GM12878 (cell line): ENCODE measurements around the gene PRDM4. TPM values are rescaled to one million over a fixed set of nuclear protein-coding genes. Genes with fewer than 3 reads are reported as not detected.
A peak's percentile ranks its signal among the peaks of the same experiment; 100 is the strongest.

Experiments
- ATAC-seq: fragments of 200-7000 bp; cut with Tn5 transposase; 3 replicates; pipeline ENCODE4 v1.9.1; 2020; ENCODE audit warnings: mild to moderate bottlenecking, moderate library complexity
- BruUV-seq: library from RNA; stranded (reverse); fragments of 400-500 nt; replicated peaks from 2 replicates; lab custom pipeline; 2021; lab: Mats Ljungman, UMichigan
- CTCF ChIA-PET: fragments of 300-600 bp; sonication (Branson Sonifier 250); formaldehyde crosslinking; extraction: SDS; loops from one replicate; lab custom pipeline; 2021; ENCODE audit warnings: inconsistent platforms; lab: Yijun Ruan, JAX
- POLR2A ChIA-PET: fragments of 350-600 bp; formaldehyde crosslinking; extraction: SDS; loops from one replicate; lab custom pipeline; 2021; ENCODE audit warnings: inconsistent platforms; lab: Charles Lee
- RAD21 ChIA-PET: fragments of 300-600 bp; sonication (Branson Sonifier 250); formaldehyde crosslinking; loops from one replicate; lab custom pipeline; 2023; ENCODE audit warnings: antibody characterized with exemption; ENCODE audit not compliant: unreplicated experiment; lab: Charles Lee
- SMC1A ChIA-PET: fragments of 300-600 bp; sonication (Branson Sonifier 250); formaldehyde crosslinking; loops from one replicate; lab custom pipeline; 2023; ENCODE audit not compliant: unreplicated experiment, uncharacterized antibody; lab: Charles Lee
- DNase-seq: peaks from one replicate; pipeline ENCODE4 v3.0.0-alpha.2; 2011; ENCODE audit warnings: low read depth, low spot score
- FAIRE-seq: peaks from 3 replicates; lab custom pipeline; 2011; peaks lifted over from hg19 to GRCh38; lab: Jason Lieb, UNC
- H2AFZ ChIP-seq: 2 replicates; pipeline ENCODE4 v1.6.0; 2011; ENCODE audit warnings: low read depth, low read length, control low read depth; ENCODE audit not compliant: control insufficient read depth
- H3K27ac ChIP-seq: 2 replicates; pipeline ENCODE4 v1.5.1; 2011; ENCODE audit warnings: control low read depth; ENCODE audit not compliant: control insufficient read depth, insufficient read depth
- H3K27me3 ChIP-seq, 2 experiments: replicated peaks in 1 of 2; 2 replicates each; pipeline versions ENCODE4 v1.6.0 to v1.6.1; 2011; ENCODE audit warnings: low read length in 1 of 2; ENCODE audit not compliant: control insufficient read depth in 2 of 2, insufficient read depth in 2 of 2
- H3K36me3 ChIP-seq, 2 experiments: 2 replicates each; pipeline ENCODE4 v1.5.1; 2011; ENCODE audit warnings: low read length in 1 of 2; ENCODE audit not compliant: control insufficient read depth in 2 of 2, insufficient read depth in 2 of 2
- H3K4me1 ChIP-seq: 2 replicates; pipeline ENCODE4 v1.6.1; 2011; ENCODE audit warnings: mild to moderate bottlenecking, low read length, moderate library complexity, mixed read lengths; ENCODE audit not compliant: control insufficient read depth, insufficient read depth
- H3K4me2 ChIP-seq: 2 replicates; pipeline ENCODE4 v1.6.0; 2011; ENCODE audit warnings: control low read depth; ENCODE audit not compliant: control insufficient read depth, insufficient read depth
- H3K4me3 ChIP-seq: fragments of 200-600 bp; sonication (generic); 2 replicates; pipeline ENCODE4 v1.5.1; 2016
- H3K79me2 ChIP-seq: 2 replicates; pipeline ENCODE4 v1.6.0; 2011; ENCODE audit warnings: low read length; ENCODE audit not compliant: control insufficient read depth, insufficient read depth
- H3K9ac ChIP-seq: 2 replicates; pipeline ENCODE4 v1.8.0; 2011; ENCODE audit warnings: low read length, control low read depth, mixed read lengths; ENCODE audit not compliant: control insufficient read depth, insufficient read depth
- H3K9me3 ChIP-seq: replicated peaks from 3 replicates; pipeline ENCODE4 v1.5.1; 2011; ENCODE audit warnings: mild to moderate bottlenecking, low read length; ENCODE audit not compliant: control insufficient read depth, insufficient read depth
- H4K20me1 ChIP-seq: 2 replicates; pipeline ENCODE4 v1.6.0; 2011; ENCODE audit not compliant: control insufficient read depth, insufficient read depth
- ATF2 ChIP-seq: IDR thresholded peaks from 2 replicates; pipeline ENCODE4 v1.6.1; 2012; ENCODE audit warnings: low read length, inconsistent platforms
- ATF7 ChIP-seq: fragments of 450-650 bp; IDR thresholded peaks from 2 replicates; pipeline ENCODE4 v1.6.1; 2016; ENCODE audit warnings: low read depth, mild to moderate bottlenecking
- GATAD2B ChIP-seq: fragments of 450-650 bp; conservative IDR thresholded peaks from 2 replicates; pipeline ENCODE4 v1.6.1; 2017; ENCODE audit warnings: low read depth, mild to moderate bottlenecking, moderate library complexity
- IRF5 ChIP-seq: fragments of 450-650 bp; IDR thresholded peaks from 2 replicates; pipeline ENCODE4 v1.6.1; 2017; ENCODE audit warnings: borderline replicate concordance
- KLF5 ChIP-seq: fragments of 450-650 bp; IDR thresholded peaks from 2 replicates; pipeline ENCODE4 v1.6.1; 2014; ENCODE audit warnings: mild to moderate bottlenecking; ENCODE audit not compliant: partially characterized antibody
- MAX ChIP-seq: IDR thresholded peaks from 2 replicates; pipeline ENCODE4 v1.6.1; 2012; ENCODE audit warnings: low read depth, low read length, improper control_type of control experiment
- NFIC ChIP-seq: IDR thresholded peaks from 2 replicates; pipeline ENCODE4 v1.6.1; 2012; ENCODE audit warnings: low read depth, mild to moderate bottlenecking, inconsistent platforms, low read length, moderate library complexity
- RUNX3 ChIP-seq: IDR thresholded peaks from 2 replicates; pipeline ENCODE4 v1.6.1; 2012; ENCODE audit warnings: low read length, inconsistent platforms
- WGBS: methylation state at CpG from one replicate; pipeline ENCODE4 v1.1.6; 2016; ENCODE audit warnings: low lambda C conversion rate; ENCODE audit not compliant: insufficient replicate concordance, insufficient coverage; ENCODE audit errors: missing lambda C conversion rate; 5-methylcytosine and 5-hydroxymethylcytosine counted together
- in situ Hi-C: fragments of 300-500 bp; cut with MboI; formaldehyde crosslinking; loops from 9 replicates; pipeline ENCODE4 v1.14.3; 2018; ENCODE audit warnings: mixed read lengths
- intact Hi-C: fragments of 100-400 bp; cut with micrococcal nuclease; formaldehyde crosslinking; loops from one replicate; pipeline ENCODE4 v1.14.2; 2022; ENCODE audit not compliant: unreplicated experiment
- polyA plus RNA-seq, 11 experiments: library from polyadenylated mRNA; depleted of rRNA in 4 of 11; unstranded in 6 of 11; stranded (reverse) in 5 of 11; fragments of >200 nt; fragmentation: Nextera tagmentation in 4 of 11; fragmentation: Illumina TruSeq in 1 of 11; extraction: Ambion mirVana in 4 of 11; extraction: Trizol in 1 of 11; gene quantifications; 1 replicate in 1 of 11; 2 replicates in 10 of 11; pipeline versions ENCODE4 v1.2.1 to v1.2.3, GENCODE V29; 2011 to 2016; ENCODE audit warnings: inconsistent platforms in 2 of 11, missing spikeins in 2 of 11, low read depth in 1 of 11
- total RNA-seq, 4 experiments: library from RNA; depleted of rRNA in 3 of 4; stranded (reverse); fragments of >200 nt in 3 of 4; fragmentation: Illumina TruSeq in 1 of 4; extraction: Trizol in 1 of 4; gene quantifications; 2 replicates each; pipeline versions ENCODE4 v1.2.1 to v1.2.3, GENCODE V29; 2013 to 2021

PRDM4 gene
- total and polyA plus RNA-seq, 10 of the 15 experiments (the other 5 are each of a cell fraction or from before 2014, with no cell fraction given), result 5.1 to 22.2 (median 15.0) TPM

- Histone ChIP-seq H3K36me3 (no peaks in the 10 kb centered on the region), H3K79me2 (no peaks in the 10 kb centered on the region), H3K27ac (no peak overlapping the region), H3K9ac (no peak overlapping the region), H3K4me3 (peak overlapping the region; percentile 28; the same call in 1 of the 2 replicates), H3K4me2 (peak overlapping the region; percentile 67), H3K4me1 (peaks cover 39% of the 10 kb centered on the region), H3K27me3 (no peaks in the 10 kb centered on the region; a peak in 1 of 4 replicates), H3K9me3 (no peaks in the 10 kb centered on the region; the same call in 2 of the 3 replicates), H4K20me1 (no peaks in the 10 kb centered on the region), H2AFZ (no peak overlapping the region)
- ATAC-seq (peak; percentile 69), FAIRE-seq (peak; percentile 76), DNase-seq (no peak)
- BruUV-seq, result no TSS peak
- intact Hi-C loops (loop anchor here (5.0 kb wide), 1 partner anchor 49 kb away; no protein-coding TSS in a partner anchor), in situ Hi-C loops (no loop called here)
- ChIA-PET SMC1A (interaction anchor here (1.0 to 2.5 kb wide), 2 partner anchors 17 to 30 kb away, joined by 5 to 7 read pairs; no protein-coding TSS in a partner anchor), POLR2A (no interaction called here), RAD21 (no interaction called here), CTCF (interaction anchor here (0.6 to 0.9 kb wide), 4 partner anchors 33 to 423 kb away, joined by 3 read pairs; no protein-coding TSS in a partner anchor)
- 35% methylated on average over 6 of the region's 6 CpGs for WGBS
- peak; percentile 58; the same call in 1 of the 2 replicates for TF ChIP-seq ATF2
- TF ChIP-seq MAX, result no peak
- no peak for TF ChIP-seq IRF5
- TF ChIP-seq RUNX3, result peak; percentile 81
- 0 out of 2 replicates have a peak, but pooled peaks have one; percentile 28 for TF ChIP-seq NFIC
- TF ChIP-seq ATF7, result peak; percentile 40; the same call in 1 of the 2 replicates
- TF ChIP-seq GATAD2B, result no peak
- no peak for TF ChIP-seq KLF5
Measured at GRCh38 chr12:107783406-107784376, 22.8 kb upstream of the PRDM4 start.
